ENCODE measurements around the gene PDGFB. TPM values are rescaled to one million over a fixed set of nuclear protein-coding genes. Genes with fewer than 3 reads are reported as not detected.

PDGFB gene
- total RNA-seq, 2 experiments from 2014 or later = 0.89 to 1.1 TPM

DNA sequence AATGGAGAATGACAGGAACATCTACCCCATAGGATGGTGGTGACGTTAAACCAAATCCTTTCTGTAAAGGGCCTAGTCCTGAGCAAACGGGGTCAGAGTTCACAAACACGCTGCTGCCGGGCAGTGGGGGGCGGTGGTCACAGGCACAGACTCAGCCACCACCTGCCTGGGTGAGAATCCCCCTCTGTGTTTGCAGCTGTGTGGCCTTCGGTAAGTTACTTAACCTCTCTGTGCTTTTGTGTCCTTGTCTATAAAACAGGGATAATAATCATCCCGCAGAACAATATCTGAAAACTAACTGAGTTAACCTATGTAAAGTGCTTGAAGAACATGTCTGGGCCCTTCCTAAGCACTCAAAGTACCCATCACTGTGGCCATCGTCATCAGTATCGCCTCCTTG, 26.0 kb upstream of the PDGFB start:
- ChIA-PET POLR2A (no interaction called here), CTCF (interaction anchor here (0.6 kb wide), 1 partner anchor 268 kb away, joined by 6 read pairs; no protein-coding TSS in a partner anchor)
- DNase-seq = no peak
- no peaks in the 10 kb centered on the region for H3K36me3 Mint-ChIP-seq (ENCODE audit: low read depth)
- no peak overlapping the region for H3K4me3 Mint-ChIP-seq
- H3K27me3 Mint-ChIP-seq = no peaks in the 10 kb centered on the region
- H3K9me3 Mint-ChIP-seq = no peaks in the 10 kb centered on the region
- H3K27ac Mint-ChIP-seq = no peak overlapping the region
- H3K4me1 Mint-ChIP-seq = peaks cover 8% of the 10 kb centered on the region

DNA sequence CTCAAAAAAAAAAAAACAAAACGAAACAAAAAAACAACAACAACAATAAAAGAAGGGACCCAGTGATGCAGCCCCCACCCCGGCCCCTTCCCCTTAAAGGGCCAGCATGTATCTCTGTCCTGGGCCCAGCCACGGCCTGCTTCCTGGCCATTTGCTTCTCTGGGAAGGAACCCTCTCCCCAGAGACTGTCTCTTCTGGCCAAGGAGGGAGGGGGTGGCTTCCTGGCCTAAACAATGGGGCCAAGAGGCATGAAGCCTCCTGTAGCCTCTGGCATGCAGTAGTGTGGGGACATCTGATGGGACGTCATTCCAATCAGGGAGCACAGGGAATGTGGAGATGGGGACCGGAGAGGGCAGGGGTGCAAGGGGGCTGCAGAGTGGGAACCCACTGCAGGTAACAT, 25.5 kb upstream of the PDGFB start:
- H3K27me3 Mint-ChIP-seq = no peaks in the 10 kb centered on the region
- no peak for DNase-seq
- no peaks in the 10 kb centered on the region for H3K9me3 Mint-ChIP-seq
- H3K4me1 Mint-ChIP-seq = peaks cover 10% of the 10 kb centered on the region
- ChIA-PET CTCF (no interaction called here), POLR2A (no interaction called here)
- H3K27ac Mint-ChIP-seq = no peak overlapping the region
- no peak overlapping the region for H3K4me3 Mint-ChIP-seq
- no peaks in the 10 kb centered on the region for H3K36me3 Mint-ChIP-seq (ENCODE audit: low read depth)

DNA sequence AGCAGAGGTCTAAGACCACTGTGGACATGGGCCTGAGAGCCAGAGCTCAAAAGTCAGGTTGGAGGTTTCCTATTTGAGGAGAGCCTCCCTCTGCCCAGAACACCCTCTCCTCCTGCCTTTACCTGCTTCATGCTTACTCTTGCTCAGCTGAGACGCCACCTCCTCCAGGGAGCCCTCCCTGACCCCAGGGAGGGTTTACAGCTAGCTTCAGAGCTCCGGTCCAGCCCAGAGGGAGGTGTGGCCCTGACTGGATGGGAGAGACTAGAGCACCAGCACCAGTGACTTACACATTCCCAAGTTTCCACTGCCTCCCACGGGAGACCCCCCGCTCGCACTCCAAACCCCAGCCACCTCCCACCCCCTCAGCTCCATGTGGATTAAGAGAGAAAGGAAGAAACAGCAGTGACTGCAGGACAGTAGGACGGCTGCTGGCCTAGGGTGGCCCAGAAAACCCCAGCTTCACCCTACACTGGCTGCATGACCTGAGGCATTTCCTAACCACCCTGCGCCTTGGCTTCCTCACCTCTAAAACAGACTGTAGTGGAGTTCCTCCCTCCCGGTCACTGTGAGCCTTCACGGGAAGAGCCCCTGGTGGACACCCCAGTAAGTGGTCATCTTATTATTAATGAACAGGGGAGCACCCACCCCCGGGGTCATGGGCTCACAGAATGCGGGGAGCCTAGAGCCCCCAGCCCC, 24.5 kb upstream of the PDGFB start:
- no peaks in the 10 kb centered on the region for H3K9me3 Mint-ChIP-seq
- CTCF ChIA-PET = interaction anchor here (0.6 to 0.7 kb wide), 3 partner anchors 15 to 628 kb away, joined by 3 to 5 read pairs (median 3); no protein-coding TSS in a partner anchor
- H3K27ac Mint-ChIP-seq = no peak overlapping the region
- POLR2A ChIA-PET = no interaction called here
- no peaks in the 10 kb centered on the region for H3K27me3 Mint-ChIP-seq
- H3K4me3 Mint-ChIP-seq = no peak overlapping the region
- no peaks in the 10 kb centered on the region for H3K36me3 Mint-ChIP-seq (ENCODE audit: low read depth)
- H3K4me1 Mint-ChIP-seq = peaks cover 10% of the 10 kb centered on the region
- DNase-seq = no peak

DNA sequence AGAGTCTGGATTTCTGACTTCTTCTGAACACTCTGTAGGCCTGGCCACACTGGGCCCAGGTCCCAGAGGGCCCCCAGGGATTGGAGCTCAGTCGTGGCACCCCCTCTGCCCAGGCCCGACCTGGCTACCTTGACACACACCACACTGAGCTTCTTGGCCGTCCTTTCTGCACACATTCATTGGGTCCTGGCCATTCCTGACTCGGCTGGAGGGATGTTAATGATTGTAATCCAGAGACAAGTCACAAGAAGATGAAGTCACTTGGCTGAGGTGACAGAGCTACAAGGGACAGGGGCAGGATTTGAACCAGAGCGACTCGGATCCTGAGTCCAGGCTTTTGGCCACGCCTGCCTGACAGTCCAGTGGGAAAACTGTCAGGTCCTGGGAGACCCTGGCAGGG, 23.9 kb upstream of the PDGFB start:
- ChIA-PET POLR2A (no interaction called here), CTCF (interaction anchor here (0.6 to 1.5 kb wide), 3 partner anchors 14 to 576 kb away, joined by 3 to 5 read pairs (median 3); no protein-coding TSS in a partner anchor)
- Mint-ChIP-seq H3K36me3 (ENCODE audit: low read depth) (no peaks in the 10 kb centered on the region), H3K27me3 (no peaks in the 10 kb centered on the region), H3K4me1 (peaks cover 14% of the 10 kb centered on the region), H3K4me3 (no peak overlapping the region), H3K9me3 (no peaks in the 10 kb centered on the region), H3K27ac (no peak overlapping the region)
- no peak for DNase-seq

DNA sequence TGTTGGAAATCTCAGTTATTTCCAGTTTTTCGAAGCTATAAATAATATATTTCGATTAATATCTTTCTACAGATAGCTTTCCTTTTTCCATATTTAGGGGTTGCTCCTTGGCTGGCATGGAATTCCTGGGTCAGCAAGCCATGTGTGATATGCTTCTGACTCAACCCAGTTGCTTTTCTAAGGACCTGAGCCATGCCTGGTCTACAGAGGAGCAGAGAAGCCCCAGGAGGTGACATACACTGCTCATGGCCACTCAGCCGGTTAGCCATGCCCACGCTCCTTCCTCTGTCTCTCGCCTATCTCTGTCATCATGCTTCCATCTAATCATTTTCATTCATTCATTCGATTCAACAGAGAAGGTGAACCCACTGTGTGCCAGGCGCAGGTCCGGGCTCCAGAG, 23.2 kb upstream of the PDGFB start:
- DNase-seq = no peak
- H3K27ac Mint-ChIP-seq = no peak overlapping the region
- POLR2A ChIA-PET = no interaction called here
- H3K9me3 Mint-ChIP-seq = no peaks in the 10 kb centered on the region
- CTCF ChIA-PET = interaction anchor here (0.7 to 1.5 kb wide), 2 partner anchors 14 to 48 kb away, joined by 3 read pairs; no protein-coding TSS in a partner anchor
- H3K36me3 Mint-ChIP-seq (ENCODE audit: low read depth) = no peaks in the 10 kb centered on the region
- H3K4me3 Mint-ChIP-seq = no peak overlapping the region
- peaks cover 14% of the 10 kb centered on the region for H3K4me1 Mint-ChIP-seq
- H3K27me3 Mint-ChIP-seq = no peaks in the 10 kb centered on the region

DNA sequence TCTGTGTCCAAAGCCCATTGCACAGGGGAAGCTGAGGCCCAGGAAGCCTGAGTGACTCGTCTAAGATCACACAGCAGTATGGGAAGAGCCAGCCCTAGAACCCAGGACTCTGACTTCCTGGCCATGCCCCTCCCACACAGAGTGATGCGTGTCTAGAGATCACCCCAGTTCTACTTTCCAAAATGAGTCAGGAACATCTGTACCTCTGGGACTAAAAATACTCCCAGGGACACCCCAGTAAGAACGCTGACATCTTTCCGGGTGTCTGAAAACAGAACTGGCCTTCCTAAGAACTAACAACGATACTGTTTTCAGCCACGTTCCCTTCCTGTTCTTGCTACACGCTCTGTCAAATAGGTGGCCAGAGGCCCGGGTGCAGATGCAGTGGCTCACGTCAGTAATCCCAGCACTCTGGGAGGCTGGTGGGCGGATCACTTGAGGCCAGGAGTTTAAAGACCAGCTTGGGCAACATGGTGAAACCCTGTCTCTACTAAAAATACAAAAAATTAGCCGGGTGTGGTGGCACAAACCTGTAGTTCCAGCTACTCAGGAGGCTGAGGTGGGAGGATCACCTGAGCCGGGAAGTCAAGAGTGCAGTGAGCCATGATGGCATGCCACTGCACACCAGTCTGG, 21.7 kb upstream of the PDGFB start:
- POLR2A ChIA-PET = no interaction called here
- H3K36me3 Mint-ChIP-seq (ENCODE audit: low read depth) = no peaks in the 10 kb centered on the region
- H3K4me3 Mint-ChIP-seq = no peak overlapping the region
- H3K27ac Mint-ChIP-seq = no peak overlapping the region
- peaks cover 2% of the 10 kb centered on the region for H3K9me3 Mint-ChIP-seq
- no peak for DNase-seq
- H3K4me1 Mint-ChIP-seq = peaks cover 14% of the 10 kb centered on the region
- CTCF ChIA-PET = interaction anchor here (1.2 kb wide), 1 partner anchor 44 kb away, joined by 3 read pairs; no protein-coding TSS in a partner anchor
- H3K27me3 Mint-ChIP-seq = no peaks in the 10 kb centered on the region

DNA sequence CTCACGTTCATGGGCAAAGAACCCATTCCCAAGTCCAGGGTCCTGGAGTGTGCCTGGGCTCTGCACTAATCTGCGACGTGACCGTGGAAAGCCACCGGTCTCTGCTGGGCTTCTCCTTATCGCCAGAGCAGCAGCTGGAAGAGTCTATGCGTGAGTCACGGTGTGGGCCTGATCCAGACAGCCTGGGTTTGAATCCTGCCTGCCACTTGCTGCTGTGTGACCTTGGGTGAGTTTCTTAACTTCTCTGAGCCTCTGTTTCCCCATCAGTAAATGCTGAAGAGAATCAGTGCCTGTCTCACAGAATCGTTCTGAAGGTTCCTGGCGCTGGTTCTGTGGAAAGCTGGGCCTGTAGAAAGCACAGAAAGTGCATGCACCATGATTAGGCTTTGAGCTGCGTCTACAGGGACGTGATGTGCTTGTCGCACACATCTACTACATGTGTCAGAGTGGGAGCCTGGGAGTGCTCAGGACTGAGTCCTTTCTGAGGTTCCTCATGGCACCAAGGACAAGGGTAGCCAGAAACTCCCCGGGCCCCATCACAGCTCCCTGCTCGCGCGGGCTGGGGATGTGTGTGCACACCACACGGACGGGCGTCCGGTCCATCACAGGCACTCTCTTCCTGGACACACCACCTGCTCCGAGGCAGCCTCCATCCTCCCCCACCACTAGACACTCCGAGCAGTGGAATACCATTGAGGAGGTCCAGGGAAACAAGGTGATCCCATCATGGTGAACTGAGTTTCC, 20.5 kb upstream of the PDGFB start:
- Mint-ChIP-seq H3K4me3 (no peak overlapping the region), H3K9me3 (peaks cover 8% of the 10 kb centered on the region), H3K27me3 (peaks cover 4% of the 10 kb centered on the region), H3K27ac (no peak overlapping the region), H3K4me1 (peaks cover 14% of the 10 kb centered on the region), H3K36me3 (ENCODE audit: low read depth) (no peaks in the 10 kb centered on the region)
- DNase-seq = no peak
- ChIA-PET POLR2A (no interaction called here), CTCF (no interaction called here)

DNA sequence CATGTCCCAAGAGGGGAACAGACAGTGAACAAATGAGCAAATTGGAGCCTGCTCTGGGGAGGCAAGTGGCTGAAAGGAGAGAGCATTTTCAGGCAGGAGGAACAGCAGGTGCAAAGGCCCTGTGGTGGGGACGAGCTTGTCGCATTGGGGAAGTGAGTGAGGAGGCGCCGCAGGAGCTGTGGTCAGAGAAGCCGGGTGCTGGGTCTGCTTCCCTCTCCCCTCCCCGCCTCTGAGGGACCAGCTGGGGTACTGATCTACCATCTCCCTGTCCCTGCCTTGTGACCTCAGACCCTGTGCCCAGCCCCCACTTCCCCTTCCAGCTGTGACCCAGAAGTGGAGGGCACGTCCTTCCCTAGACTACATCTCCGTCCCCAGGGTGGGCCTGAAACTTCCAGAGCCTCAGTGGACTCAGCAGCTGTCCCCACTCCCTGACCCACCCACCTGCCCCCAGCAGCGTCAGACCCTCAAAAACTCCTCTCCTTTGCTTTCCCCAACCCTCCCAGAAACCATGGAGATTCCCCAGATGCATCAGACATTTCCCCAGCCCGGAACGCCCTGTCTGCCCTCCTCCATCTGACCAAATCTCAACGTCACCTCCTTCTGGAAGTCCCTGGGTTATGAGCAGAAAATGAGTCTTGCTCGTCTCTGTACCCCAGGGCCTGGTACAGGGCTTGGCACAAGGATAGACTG, 19.7 kb upstream of the PDGFB start:
- DNase-seq = no peak
- CTCF ChIA-PET = no interaction called here
- peak overlapping the region; percentile 3 for H3K27ac Mint-ChIP-seq
- POLR2A ChIA-PET = no interaction called here
- peaks cover 14% of the 10 kb centered on the region for H3K4me1 Mint-ChIP-seq
- peaks cover 4% of the 10 kb centered on the region for H3K27me3 Mint-ChIP-seq
- peaks cover 8% of the 10 kb centered on the region for H3K9me3 Mint-ChIP-seq
- H3K36me3 Mint-ChIP-seq (ENCODE audit: low read depth) = no peaks in the 10 kb centered on the region
- H3K4me3 Mint-ChIP-seq = no peak overlapping the region

DNA sequence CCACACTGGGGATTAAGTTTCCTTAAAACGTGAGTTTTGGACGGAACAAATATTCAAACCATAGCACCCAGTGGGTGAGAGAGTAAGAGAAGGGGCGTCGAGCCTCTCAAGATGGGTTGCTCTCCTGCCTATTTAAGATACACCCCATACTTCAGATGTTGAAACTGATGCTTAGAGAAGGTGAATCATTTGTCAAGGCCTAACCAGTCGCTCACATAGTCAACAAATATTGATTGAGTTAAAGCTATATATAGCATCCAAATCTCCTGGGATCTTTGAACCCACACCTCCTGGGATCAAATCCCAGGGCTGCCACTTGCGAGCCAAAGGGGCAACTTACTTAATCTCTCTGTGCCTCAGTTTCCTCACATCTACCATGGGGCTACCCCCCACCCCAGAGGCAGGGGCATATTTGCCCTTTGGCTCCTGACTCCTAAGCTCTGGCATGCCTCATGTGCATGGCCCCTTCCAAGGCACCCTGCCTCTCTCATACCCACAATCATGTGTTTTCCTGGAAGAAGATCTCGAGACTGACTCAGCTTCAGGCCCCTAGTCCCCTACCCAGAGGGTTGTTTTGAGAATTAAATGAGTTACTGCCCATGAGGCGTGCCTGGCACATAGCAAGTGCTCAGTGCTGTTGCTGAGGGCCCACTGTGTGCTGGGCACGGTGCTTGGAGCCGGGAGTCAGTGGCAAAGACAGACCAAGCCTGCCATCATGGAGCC, 19.0 kb upstream of the PDGFB start:
- ChIA-PET POLR2A (no interaction called here), CTCF (no interaction called here)
- Mint-ChIP-seq H3K36me3 (ENCODE audit: low read depth) (no peaks in the 10 kb centered on the region), H3K27ac (no peak overlapping the region), H3K27me3 (peaks cover 4% of the 10 kb centered on the region), H3K4me3 (no peak overlapping the region), H3K4me1 (peaks cover 14% of the 10 kb centered on the region), H3K9me3 (peaks cover 8% of the 10 kb centered on the region)
- no peak for DNase-seq

DNA sequence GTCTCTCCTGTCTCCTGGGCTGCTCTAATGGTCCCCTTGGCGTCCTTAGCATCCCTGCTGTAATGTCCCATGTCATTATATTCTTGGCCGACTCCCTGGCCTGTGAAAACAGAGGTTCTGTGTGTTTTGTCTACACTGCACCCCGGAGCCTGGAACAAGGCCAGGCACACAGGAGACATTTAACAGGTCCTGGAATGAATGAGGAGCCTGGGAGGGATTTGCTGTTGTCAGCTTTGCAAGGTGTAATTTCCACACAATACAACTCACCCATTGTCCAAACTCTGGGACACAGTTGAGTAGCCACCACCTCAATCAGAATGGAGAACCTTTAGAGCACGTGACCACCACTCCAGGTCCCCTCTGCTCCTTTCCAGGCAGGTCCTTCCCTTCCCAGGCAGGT, 14.9 kb upstream of the PDGFB start:
- Mint-ChIP-seq H3K27me3 (peaks cover 4% of the 10 kb centered on the region), H3K27ac (no peak overlapping the region), H3K9me3 (peaks cover 8% of the 10 kb centered on the region), H3K36me3 (ENCODE audit: low read depth) (no peaks in the 10 kb centered on the region), H3K4me1 (peaks cover 13% of the 10 kb centered on the region), H3K4me3 (no peak overlapping the region)
- POLR2A ChIA-PET = no interaction called here
- DNase-seq = no peak
- CTCF ChIA-PET = interaction anchor here (0.7 kb wide), 1 partner anchor 891 kb away, joined by 3 read pairs; no protein-coding TSS in a partner anchor

DNA sequence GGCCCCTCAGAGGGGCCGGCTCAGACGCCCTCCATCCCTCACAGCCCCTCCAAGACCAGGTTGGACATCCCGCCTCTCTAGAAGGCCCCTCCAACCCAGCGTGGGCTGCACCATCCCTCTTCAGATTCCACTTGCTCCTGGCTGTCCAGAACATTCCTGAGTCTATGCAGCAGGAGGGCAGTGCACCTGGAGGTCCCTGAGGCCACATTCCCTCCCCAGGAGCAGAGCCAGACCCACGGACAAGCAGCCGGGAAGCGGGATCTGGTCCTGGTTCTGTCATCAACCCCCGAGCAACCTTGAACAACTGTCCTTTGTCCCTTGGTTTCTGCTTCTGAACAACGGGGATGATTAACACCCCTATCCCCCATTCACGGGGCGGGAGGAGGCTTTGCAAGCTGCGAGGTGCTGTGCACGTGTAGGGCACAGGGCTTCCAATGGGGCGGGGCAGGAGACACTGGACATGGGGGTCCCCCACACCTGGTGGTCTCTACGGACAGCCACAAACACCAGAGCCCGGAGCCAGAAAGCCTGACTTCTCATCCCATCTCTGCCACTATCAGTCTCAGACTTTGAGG, 13.2 kb upstream of the PDGFB start:
- Mint-ChIP-seq H3K36me3 (ENCODE audit: low read depth) (no peaks in the 10 kb centered on the region), H3K27me3 (peaks cover 4% of the 10 kb centered on the region), H3K27ac (no peak overlapping the region), H3K4me3 (no peak overlapping the region), H3K9me3 (peaks cover 8% of the 10 kb centered on the region), H3K4me1 (peaks cover 14% of the 10 kb centered on the region)
- POLR2A ChIA-PET = interaction anchor here (0.6 kb wide), 1 partner anchor 48 kb away, joined by 7 read pairs; no protein-coding TSS in a partner anchor
- DNase-seq = no peak
- CTCF ChIA-PET = no interaction called here

DNA sequence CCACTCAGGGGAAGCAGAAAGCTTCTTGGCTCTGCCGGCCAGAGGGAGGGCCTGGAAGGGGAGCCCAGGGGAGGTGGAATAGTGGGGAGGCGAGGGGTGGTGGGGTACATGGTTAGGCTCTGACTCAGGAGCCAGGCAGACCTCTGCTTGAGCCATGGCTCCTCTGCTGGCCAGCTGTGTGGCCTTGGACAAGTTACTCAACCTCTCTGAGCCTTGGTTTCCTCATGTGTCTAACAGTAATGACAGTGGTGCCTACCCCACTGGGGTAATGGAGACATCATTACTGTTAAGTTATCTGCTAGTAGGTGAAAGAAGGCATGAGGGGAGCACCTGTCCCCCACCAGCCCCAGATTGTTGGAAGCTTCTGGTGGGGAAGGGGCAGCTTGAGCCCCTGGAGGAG, 12.2 kb upstream of the PDGFB start:
- Mint-ChIP-seq H3K4me1 (peaks cover 19% of the 10 kb centered on the region), H3K36me3 (ENCODE audit: low read depth) (no peaks in the 10 kb centered on the region), H3K4me3 (no peak overlapping the region), H3K9me3 (peaks cover 6% of the 10 kb centered on the region), H3K27ac (no peak overlapping the region), H3K27me3 (peaks cover 11% of the 10 kb centered on the region)
- ChIA-PET CTCF (interaction anchor here (0.6 to 0.9 kb wide), 2 partner anchors 41 to 247 kb away, joined by 3 read pairs; no protein-coding TSS in a partner anchor), POLR2A (interaction anchor here (0.6 kb wide), 1 partner anchor 15 kb away, joined by 3 read pairs; no protein-coding TSS in a partner anchor)
- no peak for DNase-seq
